ENCODE measurements around the gene ZDHHC4. TPM values are rescaled to one million over a fixed set of nuclear protein-coding genes. Genes with fewer than 3 reads are reported as not detected.

ZDHHC4 gene
- total and polyA plus RNA-seq, 9 of the 15 experiments (the other 6 are each of a cell fraction or from before 2014, with no cell fraction given), result 33.4 to 106 (median 58.3) TPM

DNA sequence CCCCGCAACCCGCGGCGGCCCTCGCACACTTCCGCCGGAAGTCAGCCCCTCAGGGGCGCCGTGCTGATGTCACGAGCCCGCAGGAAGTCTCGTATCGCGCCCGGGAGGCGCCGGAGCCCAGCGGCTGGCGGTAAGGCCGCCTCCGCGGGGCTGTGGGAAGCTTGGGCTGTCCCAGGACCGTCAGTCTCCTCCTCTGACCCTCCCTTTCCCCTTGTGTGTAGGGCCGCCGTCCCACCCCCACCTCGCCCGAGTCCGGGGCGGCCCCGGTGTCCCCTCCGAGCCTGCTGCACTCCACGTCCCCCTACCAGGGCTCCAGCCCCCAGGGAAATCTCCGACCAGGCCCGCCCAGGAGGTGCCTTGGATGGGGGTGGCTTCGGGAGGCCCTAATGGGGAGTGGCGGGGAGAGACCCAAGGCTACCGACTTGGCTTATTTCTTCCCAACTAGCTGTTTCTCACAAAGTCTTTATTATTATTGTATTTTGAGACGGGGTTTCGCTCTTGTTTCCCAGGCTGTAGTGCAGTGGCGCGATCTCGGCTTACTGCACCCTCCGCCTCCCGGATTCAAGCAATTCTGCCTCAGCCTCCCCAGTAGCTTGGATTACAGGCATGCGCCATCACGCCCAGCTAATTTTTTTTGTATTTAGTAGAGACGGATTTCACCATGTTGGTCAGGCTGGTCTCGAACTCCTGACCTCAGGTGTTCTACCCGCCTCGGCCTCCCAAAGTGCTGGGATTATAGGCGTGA is at the start of gene ZDHHC4 (continued):
- TF ChIP-seq, protein P1, sequence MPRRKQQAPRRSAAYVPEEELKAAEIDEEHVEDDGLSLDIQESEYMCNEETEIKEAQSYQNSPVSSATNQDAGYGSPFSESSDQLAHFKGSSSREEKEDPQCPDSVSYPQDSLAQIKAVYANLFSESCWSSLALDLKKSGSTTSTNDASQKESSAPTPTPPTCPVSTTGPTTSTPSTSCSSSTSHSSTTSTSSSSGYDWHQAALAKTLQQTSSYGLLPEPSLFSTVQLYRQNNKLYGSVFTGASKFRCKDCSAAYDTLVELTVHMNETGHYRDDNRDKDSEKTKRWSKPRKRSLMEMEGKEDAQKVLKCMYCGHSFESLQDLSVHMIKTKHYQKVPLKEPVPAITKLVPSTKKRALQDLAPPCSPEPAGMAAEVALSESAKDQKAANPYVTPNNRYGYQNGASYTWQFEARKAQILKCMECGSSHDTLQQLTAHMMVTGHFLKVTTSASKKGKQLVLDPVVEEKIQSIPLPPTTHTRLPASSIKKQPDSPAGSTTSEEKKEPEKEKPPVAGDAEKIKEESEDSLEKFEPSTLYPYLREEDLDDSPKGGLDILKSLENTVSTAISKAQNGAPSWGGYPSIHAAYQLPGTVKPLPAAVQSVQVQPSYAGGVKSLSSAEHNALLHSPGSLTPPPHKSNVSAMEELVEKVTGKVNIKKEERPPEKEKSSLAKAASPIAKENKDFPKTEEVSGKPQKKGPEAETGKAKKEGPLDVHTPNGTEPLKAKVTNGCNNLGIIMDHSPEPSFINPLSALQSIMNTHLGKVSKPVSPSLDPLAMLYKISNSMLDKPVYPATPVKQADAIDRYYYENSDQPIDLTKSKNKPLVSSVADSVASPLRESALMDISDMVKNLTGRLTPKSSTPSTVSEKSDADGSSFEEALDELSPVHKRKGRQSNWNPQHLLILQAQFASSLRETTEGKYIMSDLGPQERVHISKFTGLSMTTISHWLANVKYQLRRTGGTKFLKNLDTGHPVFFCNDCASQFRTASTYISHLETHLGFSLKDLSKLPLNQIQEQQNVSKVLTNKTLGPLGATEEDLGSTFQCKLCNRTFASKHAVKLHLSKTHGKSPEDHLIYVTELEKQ (CRISPR knock-in tag; IDR thresholded peaks at IDR 0.05), result no peak
- TF ChIP-seq RBM22 (IDR thresholded peaks at IDR 0.05; ENCODE audit: low read depth, low read length, poor library complexity, severe bottlenecking) (no peak), XRCC3 (IDR thresholded peaks at IDR 0.05) (no peak), ESRRB (CRISPR knock-in tag; IDR thresholded peaks at IDR 0.05; ENCODE audit: borderline replicate concordance) (no peak), MIER1 (IDR thresholded peaks at IDR 0.05; ENCODE audit: low read depth) (no peak), ZKSCAN1 (IDR thresholded peaks at IDR 0.05; ENCODE audit: low read depth, low read length) (no peak), U2AF2 (optimal IDR thresholded peaks at IDR 0.05; ENCODE audit: low read depth, low read length) (no peak), ZNF143 (CRISPR knock-in tag; IDR thresholded peaks at IDR 0.05) (no peak), CBX5 (IDR thresholded peaks at IDR 0.05; ENCODE audit: borderline replicate concordance, low read depth) (no peak), ZNF175 (CRISPR knock-in tag; IDR thresholded peaks at IDR 0.05; ENCODE audit: low read depth) (no peak), SMARCC2 (IDR thresholded peaks at IDR 0.05; ENCODE audit: low read depth) (no peak), BACH1 (tag; IDR thresholded peaks at IDR 0.05) (no peak), MYNN (IDR thresholded peaks at IDR 0.05) (no peak), MYNN (CRISPR knock-in tag; IDR thresholded peaks at IDR 0.05) (no peak), XRCC4 (IDR thresholded peaks at IDR 0.05; ENCODE audit: extremely low read depth, insufficient read depth, insufficient read length) (no peak), ZC3H4 (CRISPR knock-in tag; IDR thresholded peaks at IDR 0.05; ENCODE audit: borderline replicate concordance) (no peak), EP300 (IDR thresholded peaks at IDR 0.05; ENCODE audit: low read length) (peak; percentile 13; the same call in 1 of the 2 replicates), NCOA6 (IDR thresholded peaks at IDR 0.05) (no peak), HNRNPH1 (optimal IDR thresholded peaks at IDR 0.05; ENCODE audit: low read depth, low read length) (no peak)
- TF ChIP-seq, protein P2, sequence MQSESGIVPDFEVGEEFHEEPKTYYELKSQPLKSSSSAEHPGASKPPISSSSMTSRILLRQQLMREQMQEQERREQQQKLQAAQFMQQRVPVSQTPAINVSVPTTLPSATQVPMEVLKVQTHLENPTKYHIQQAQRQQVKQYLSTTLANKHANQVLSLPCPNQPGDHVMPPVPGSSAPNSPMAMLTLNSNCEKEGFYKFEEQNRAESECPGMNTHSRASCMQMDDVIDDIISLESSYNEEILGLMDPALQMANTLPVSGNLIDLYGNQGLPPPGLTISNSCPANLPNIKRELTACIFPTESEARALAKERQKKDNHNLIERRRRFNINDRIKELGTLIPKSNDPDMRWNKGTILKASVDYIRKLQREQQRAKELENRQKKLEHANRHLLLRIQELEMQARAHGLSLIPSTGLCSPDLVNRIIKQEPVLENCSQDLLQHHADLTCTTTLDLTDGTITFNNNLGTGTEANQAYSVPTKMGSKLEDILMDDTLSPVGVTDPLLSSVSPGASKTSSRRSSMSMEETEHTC (IDR thresholded peaks at IDR 0.05), result peak; percentile 22; the same call in 1 of the 2 replicates
- TF ChIP-seq, protein P3, sequence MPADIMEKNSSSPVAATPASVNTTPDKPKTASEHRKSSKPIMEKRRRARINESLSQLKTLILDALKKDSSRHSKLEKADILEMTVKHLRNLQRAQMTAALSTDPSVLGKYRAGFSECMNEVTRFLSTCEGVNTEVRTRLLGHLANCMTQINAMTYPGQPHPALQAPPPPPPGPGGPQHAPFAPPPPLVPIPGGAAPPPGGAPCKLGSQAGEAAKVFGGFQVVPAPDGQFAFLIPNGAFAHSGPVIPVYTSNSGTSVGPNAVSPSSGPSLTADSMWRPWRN (IDR thresholded peaks at IDR 0.05; ENCODE audit: low read depth), result no peak
